COR-L47 (cell line): Measurements from ENCODE around the gene GRK1.

Source experiments
- DNase-seq: peaks from one replicate; lab custom pipeline; 2025; lab: John Stamatoyannopoulos, UW

Gene GRK1

DNA sequence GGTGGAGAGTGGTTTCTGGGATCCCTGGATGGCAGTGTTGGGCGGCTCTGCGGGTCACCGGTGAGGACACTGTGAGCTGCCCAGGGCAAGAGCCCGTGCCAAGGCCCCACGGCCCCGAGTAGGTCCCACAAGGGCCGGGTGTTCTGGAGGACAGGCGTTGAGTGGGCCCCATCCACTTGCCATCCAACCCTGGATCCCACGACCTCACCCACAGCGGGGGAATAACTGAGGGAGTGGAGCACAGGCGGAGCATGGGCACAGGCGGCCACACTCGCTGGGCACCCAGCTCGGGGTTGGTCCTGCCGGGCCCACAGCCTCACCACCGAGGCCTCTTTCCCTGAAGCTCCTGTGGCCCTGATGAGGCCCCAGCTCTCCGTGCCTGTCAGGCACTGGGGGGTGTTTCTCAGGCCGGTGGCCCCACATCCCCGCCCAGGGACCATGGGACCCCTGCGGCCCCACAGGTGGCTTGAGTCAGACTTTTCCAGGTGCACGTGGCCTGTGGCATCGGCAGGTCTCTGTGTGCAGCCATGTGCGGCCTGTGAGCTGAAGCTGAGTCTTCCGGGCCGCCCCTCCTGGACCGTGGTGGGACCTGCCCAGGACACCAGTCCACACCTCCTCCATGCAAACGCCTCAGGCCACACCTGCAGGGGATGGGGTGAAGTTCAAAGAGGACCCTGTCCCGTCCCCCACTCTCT is 108.6 kb downstream of the GRK1 start:
- DNase-seq = no peak

GRCh38 chr13:113776231-113777125 is 109.5 kb downstream of the GRK1 start:
- DNase-seq = peak; percentile 12

DNA sequence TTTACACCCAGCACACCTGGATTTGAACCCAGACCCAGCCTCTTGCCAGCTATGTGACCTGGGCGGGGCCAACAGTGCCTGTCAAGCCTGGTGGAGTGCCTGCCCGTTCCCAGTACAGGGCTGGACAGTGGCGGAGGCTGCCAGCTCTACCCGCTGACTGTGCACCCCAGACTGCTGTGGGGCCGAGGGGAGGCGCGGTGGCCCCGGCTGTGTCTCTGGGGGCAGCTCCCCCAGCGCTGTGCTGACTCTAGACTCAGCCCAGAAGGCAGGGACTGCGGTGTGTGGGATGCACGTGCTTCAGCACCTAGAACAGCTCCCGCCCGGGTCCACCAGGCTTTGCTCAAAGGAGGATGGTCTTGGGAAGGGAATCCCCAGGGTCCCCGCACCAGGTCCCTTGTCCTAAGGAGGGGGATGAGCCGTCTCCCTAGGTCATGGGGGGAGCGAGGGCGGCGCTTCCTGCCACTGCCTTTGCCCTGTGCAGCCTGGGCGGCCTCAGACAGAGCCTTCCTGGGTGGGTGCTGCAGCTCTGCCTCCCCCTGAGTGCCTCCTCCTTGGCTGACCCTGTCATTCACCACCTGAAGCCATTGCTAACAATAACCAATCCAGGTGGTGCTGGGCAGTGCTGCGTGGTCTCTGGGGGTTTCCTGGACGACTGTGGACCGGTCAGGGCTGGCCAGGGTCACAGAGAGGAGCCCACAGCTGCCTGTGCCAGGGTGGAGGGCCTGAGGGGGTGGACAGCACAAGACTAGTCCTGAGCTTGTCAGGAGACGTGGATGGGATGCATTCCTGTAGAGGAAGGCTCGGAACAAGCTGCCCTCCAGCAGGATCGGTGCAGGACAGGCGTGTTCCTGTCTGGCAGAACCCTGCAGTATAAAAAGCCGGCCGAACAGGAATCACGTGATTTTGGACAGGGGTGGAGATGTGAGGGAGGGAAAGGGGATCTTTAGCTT is 110.6 kb downstream of the GRK1 start:
- no peak for DNase-seq

GRCh38 chr13:113781571-113781970 is 114.6 kb downstream of the GRK1 start:
- DNase-seq = no peak

- DNase-seq = no peak
Measured at GRCh38 chr13:113782472-113782871, 115.5 kb downstream of the GRK1 start.

DNA sequence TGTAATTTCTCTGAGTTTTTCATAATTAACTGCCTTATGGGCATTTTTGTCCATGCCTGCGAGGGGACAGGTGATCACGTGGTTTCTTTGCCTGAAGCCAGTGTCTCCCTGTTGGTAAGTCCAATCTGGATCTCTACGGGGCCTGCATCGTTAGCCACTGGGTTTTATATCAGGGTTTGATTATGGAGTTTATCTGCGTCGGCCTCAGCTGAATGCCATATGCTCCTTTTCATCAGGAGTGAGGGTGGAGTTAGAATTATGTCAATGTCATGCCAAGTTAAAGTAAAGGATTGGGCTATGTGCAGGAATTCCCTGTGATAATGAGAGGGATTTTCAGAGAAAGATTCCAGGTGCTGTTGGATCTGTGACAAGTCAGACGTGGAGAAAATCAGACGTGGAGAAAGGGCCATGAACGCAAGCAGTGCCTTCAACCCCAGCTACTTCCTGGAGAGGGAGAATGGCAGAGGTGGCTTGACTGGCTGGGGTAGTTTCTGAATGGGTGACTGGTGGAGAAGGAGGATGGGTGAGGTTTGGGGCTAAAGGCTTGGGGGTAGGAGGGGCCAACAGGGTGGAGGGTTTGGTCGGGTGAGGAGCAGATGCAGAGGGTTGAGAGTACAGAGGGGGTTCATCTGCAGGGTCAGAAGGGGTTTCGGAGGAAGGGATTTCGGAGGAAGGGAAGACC is 116.3 kb downstream of the GRK1 start:
- no peak for DNase-seq

- DNase-seq = no peak
Measured at GRCh38 chr13:113783966-113784644, 117.1 kb downstream of the GRK1 start.

GRCh38 chr13:113784645-113785024 is 117.6 kb downstream of the GRK1 start:
- no peak for DNase-seq

- DNase-seq = peak; percentile 10
Measured at GRCh38 chr13:113785051-113786010, 118.3 kb downstream of the GRK1 start.

DNA sequence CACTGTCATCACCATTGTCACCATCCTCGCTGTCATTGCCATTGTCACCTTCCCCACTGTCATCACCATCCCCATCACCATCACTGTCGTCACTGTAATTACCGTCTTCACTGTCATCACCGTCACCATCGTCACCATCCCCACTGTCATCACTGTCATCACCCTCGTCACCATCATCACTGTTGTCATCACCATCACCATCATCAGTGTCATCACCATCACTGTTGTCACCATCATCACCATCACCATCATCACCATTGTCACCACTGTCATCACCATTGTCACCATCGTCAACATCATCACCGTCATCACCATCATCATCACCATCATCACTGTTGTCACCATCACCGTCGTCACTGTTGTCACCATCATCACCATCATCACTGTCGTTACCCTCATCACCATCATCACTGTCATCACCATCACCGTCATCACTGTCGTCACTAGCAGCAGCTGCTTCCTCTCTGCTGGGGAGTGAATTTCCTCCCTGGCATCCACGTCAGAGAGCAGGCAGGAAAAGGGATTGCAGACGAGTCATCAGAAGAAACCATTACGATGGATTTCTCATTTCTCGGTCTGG is 119.3 kb downstream of the GRK1 start:
- no peak for DNase-seq
